Activated CD8-positive, alpha-beta memory T cell treated with anti-CD3 and anti-CD28 coated beads, Interleukin-2, amount 50 U/mL, for 1 hour (primary cell): ENCODE data around the gene HLA-DQA2.
"Not testable (repeated sequence)": the region's sequence is repeated elsewhere in the genome, so short reads cannot be mapped to it uniquely, and the experiment has no call there.

Experiments
- DNase-seq: peaks from one replicate; pipeline ENCODE4 v3.0.0-alpha.2; 2020; ENCODE audit errors: extremely low read depth

Gene HLA-DQA2

GRCh38 chr6:32741031-32741960 lies at the start of gene HLA-DQA2:
HLA-DQA2 (plus strand) TSS chr6:32741391; CDS start chr6:32741444, 53 bp downstream.
- no peak for DNase-seq

GRCh38 chr6:32692019-32692418 lies 49.2 kb upstream of the HLA-DQA2 start:
- DNase-seq = peak; percentile 18

GRCh38 chr6:32697031-32697430 lies 44.2 kb upstream of the HLA-DQA2 start:
- DNase-seq = no peak

GRCh38 chr6:32700391-32701040 lies 40.7 kb upstream of the HLA-DQA2 start:
- DNase-seq = no peak

- DNase-seq = no peak
Measured at GRCh38 chr6:32703347-32703746, 37.8 kb upstream of the HLA-DQA2 start.

- DNase-seq = not testable (repeated sequence)
Measured at GRCh38 chr6:32705164-32705563, 36.0 kb upstream of the HLA-DQA2 start.

GRCh38 chr6:32709625-32710024 lies 31.6 kb upstream of the HLA-DQA2 start:
- DNase-seq = no peak

- no peak for DNase-seq
Measured at GRCh38 chr6:32713241-32713640, 27.9 kb upstream of the HLA-DQA2 start.

- DNase-seq = no peak
Measured at GRCh38 chr6:32716396-32716795, 24.8 kb upstream of the HLA-DQA2 start.

GRCh38 chr6:32718879-32719278 lies 22.3 kb upstream of the HLA-DQA2 start:
- DNase-seq = no peak

GRCh38 chr6:32738126-32738525 lies 3.1 kb upstream of the HLA-DQA2 start:
- no peak for DNase-seq

- DNase-seq = no peak
Measured at GRCh38 chr6:32742374-32742773, 1.2 kb downstream of the HLA-DQA2 start.

GRCh38 chr6:32744776-32745175 lies 3.6 kb downstream of the HLA-DQA2 start:
- no peak for DNase-seq

GRCh38 chr6:32745649-32746048 lies 4.5 kb downstream of the HLA-DQA2 start:
- DNase-seq = not testable (repeated sequence)

GRCh38 chr6:32752580-32752979 lies 11.4 kb downstream of the HLA-DQA2 start:
- no peak for DNase-seq

- no peak for DNase-seq
Measured at GRCh38 chr6:32759669-32760068, 18.5 kb downstream of the HLA-DQA2 start.

GRCh38 chr6:32761072-32761471 lies 19.9 kb downstream of the HLA-DQA2 start:
- DNase-seq = no peak

GRCh38 chr6:32761548-32761947 lies 20.4 kb downstream of the HLA-DQA2 start:
- DNase-seq = no peak

GRCh38 chr6:32763421-32763820 lies 22.2 kb downstream of the HLA-DQA2 start, which contains the start of gene HLA-DQB2:
HLA-DQB2 (minus strand) TSS chr6:32763532; CDS start chr6:32763470, 62 bp downstream.
- DNase-seq = no peak

- DNase-seq = no peak
Measured at GRCh38 chr6:32764048-32764447, 22.9 kb downstream of the HLA-DQA2 start.

- no peak for DNase-seq
Measured at GRCh38 chr6:32772656-32773055, 31.5 kb downstream of the HLA-DQA2 start.

- no peak for DNase-seq
Measured at GRCh38 chr6:32774426-32774825, 33.2 kb downstream of the HLA-DQA2 start.

- no peak for DNase-seq
Measured at GRCh38 chr6:32775071-32775470, 33.9 kb downstream of the HLA-DQA2 start.
